ENCODE measurements around the gene SMIM36. TPM values are rescaled to one million over a fixed set of nuclear protein-coding genes. Genes with fewer than 3 reads are reported as not detected.
"Not testable (repeated sequence)": the region's sequence is repeated elsewhere in the genome, so short reads cannot be mapped to it uniquely, and the experiment has no call there.

SMIM36 gene
- total RNA-seq, 2 donors from 2014 or later, result not detected

DNA sequence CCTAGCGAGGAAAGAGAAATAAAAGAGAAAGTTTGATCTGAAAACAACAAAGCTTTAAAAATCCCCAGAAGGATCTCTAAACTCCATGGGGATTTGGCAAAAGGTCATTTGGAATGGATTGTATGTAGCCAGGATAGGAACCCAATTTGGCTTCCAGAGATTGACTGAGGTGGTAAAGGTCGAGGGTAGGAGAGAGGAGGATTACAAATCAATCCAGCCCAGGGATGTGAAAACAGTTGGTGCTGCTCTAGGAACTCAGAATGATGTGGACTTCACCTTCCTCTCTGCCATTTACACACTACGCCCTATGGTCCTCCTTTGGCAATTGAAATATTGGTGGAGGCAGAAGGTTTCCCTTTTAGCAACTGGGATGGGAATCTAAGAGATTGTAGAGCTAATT lies 18.8 kb upstream of the SMIM36 start:
- no peaks in the 10 kb centered on the region for H3K9me3 Mint-ChIP-seq
- H3K4me3 Mint-ChIP-seq, result no peak overlapping the region
- DNase-seq (no peak), ATAC-seq (replicated peaks in 1 of 2) (no peak)
- H3K27me3 Mint-ChIP-seq (ENCODE audit: low read depth), result peaks cover 11% of the 10 kb centered on the region
- H3K36me3 Mint-ChIP-seq (ENCODE audit: insufficient read depth in 2 of 2), result peaks cover 0 to 1% of the 10 kb centered on the region in 2 donors
- no peak overlapping the region for H3K27ac Mint-ChIP-seq
- peaks cover 2% of the 10 kb centered on the region for H3K4me1 Mint-ChIP-seq (ENCODE audit: low read depth)

DNA sequence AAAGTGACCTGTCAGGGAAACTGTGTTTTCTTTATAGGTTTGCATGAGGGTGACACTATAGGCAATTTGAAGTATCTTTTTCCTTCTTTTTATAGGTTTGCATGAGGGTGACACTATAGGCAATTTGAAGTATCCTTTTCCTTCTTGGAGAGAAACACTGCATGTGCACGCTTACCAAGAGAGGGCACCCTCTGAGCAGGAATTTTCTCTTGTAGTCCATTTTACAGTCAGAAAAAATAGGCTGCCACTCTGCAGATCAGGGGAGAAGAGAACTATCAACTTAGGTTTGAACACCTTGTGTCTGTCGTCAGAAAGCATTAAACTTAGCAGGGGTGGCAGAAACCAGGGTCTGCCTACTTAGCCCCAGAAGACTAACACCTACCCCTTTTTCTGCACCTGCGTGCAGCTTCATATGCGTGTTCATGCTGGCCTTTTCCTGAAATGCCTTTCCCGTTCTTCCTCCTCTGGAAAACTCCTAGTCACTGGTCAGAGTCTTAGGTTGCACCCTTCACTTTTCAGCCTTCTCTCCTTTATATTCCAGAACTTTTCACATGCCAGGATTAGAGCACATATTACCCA lies 16.4 kb upstream of the SMIM36 start:
- Mint-ChIP-seq H3K36me3 (ENCODE audit: insufficient read depth in 2 of 2) (no peaks in the 10 kb centered on the region), H3K4me1 (ENCODE audit: low read depth) (peaks cover 14% of the 10 kb centered on the region), H3K4me3 (no peak overlapping the region), H3K27me3 (ENCODE audit: low read depth) (peaks cover 19% of the 10 kb centered on the region), H3K9me3 (no peaks in the 10 kb centered on the region), H3K27ac (no peak overlapping the region)
- ATAC-seq (replicated peaks in 1 of 2), result no peak
- DNase-seq, result peak; percentile 8 to 41

DNA sequence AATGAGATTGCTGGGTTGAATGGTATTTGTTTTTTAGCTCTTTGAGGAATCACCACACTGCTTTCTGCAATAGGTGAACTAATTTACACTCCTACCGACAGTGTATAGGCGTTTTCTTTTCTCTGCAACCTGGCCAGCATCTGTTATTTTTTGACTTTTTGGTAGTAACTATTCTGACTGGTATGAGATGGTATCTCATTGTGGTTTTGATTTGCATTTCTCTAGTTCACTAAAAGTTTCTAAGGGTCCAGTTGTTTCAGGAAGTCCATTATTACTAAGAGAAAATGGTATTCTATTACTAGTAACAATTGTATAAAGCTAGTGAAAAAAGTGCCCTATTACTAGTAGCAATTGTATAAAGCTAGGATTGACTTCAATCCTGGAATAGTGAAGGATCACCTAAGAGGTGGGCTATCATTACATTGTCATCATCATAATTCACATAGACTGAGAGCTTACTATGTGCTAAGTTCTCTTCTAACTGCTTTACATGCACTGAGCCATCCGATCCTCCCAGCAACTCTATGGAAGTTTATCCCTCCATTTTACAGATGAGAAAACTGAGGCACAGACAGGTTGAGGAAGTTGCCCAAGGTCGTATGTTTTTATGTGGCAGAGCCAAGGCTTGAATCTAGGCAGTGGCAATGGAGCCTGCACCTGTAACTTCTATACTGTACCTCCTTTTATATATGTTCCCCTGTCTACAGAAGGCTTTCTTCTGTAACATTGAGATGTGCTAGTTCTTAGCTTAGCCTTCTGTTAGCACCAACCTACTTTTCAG lies 13.4 kb upstream of the SMIM36 start:
- no peak overlapping the region for H3K27ac Mint-ChIP-seq
- ATAC-seq (replicated peaks in 1 of 2) (peak; percentile 85 to 89), DNase-seq (no peak)
- H3K4me3 Mint-ChIP-seq, result peak overlapping the region in 1 of 2 donors; percentile 50
- H3K27me3 Mint-ChIP-seq (ENCODE audit: low read depth), result peaks cover 28% of the 10 kb centered on the region
- H3K36me3 Mint-ChIP-seq (ENCODE audit: insufficient read depth in 2 of 2), result no peaks in the 10 kb centered on the region
- peaks cover 14% of the 10 kb centered on the region for H3K4me1 Mint-ChIP-seq (ENCODE audit: low read depth)
- H3K9me3 Mint-ChIP-seq, result no peaks in the 10 kb centered on the region

- H3K4me3 Mint-ChIP-seq, H3K9me3 Mint-ChIP-seq: not testable (repeated sequence)
Measured at GRCh38 chr17:55523032-55523431, 11.8 kb upstream of the SMIM36 start.

DNA sequence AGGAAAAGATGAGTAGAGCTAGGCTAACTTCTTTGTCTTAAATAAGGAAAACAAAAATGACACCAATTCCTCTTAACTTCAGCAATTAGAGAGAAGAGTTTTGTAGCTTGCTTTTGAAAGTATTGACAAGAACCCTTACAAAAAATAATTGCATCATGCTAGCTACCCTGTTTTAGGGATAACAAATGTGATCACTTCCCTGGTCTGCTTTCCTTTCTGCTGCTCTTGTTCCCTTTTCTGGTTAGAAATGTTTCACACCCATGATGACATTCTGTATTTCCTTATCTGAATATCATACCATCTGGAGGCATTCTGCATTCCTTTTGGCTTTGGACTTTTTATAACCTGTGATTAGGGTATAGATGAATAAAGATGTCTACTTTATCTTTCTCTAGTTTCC lies 9.9 kb upstream of the SMIM36 start:
- Mint-ChIP-seq H3K4me1 (ENCODE audit: low read depth) (peaks cover 14% of the 10 kb centered on the region), H3K9me3 (no peaks in the 10 kb centered on the region), H3K27me3 (ENCODE audit: low read depth) (peaks cover 30% of the 10 kb centered on the region), H3K27ac (no peak overlapping the region), H3K36me3 (ENCODE audit: insufficient read depth in 2 of 2) (no peaks in the 10 kb centered on the region), H3K4me3 (no peak overlapping the region)
- ATAC-seq (replicated peaks in 1 of 2) (no peak), DNase-seq (no peak)

More at GRCh38 chr17:55523032-55523431, 11.8 kb upstream of the SMIM36 start:
- DNase-seq; H3K27ac Mint-ChIP-seq; H3K36me3 Mint-ChIP-seq (ENCODE audit: insufficient read depth in 2 of 2); ATAC-seq (replicated peaks in 1 of 2): not testable (repeated sequence)
- peaks cover 28% of the 10 kb centered on the region for H3K27me3 Mint-ChIP-seq (ENCODE audit: low read depth)
- peaks cover 14% of the 10 kb centered on the region for H3K4me1 Mint-ChIP-seq (ENCODE audit: low read depth)

GRCh38 chr17:55520402-55520801 lies 9.2 kb upstream of the SMIM36 start:
- H3K4me3 Mint-ChIP-seq, result no peak overlapping the region
- H3K9me3 Mint-ChIP-seq, result no peaks in the 10 kb centered on the region
- H3K4me1 Mint-ChIP-seq (ENCODE audit: low read depth), result peaks cover 14% of the 10 kb centered on the region
- no peak overlapping the region for H3K27ac Mint-ChIP-seq
- ATAC-seq (replicated peaks in 1 of 2), result no peak
- H3K36me3 Mint-ChIP-seq (ENCODE audit: insufficient read depth in 2 of 2), result no peaks in the 10 kb centered on the region
- H3K27me3 Mint-ChIP-seq (ENCODE audit: low read depth), result peaks cover 35% of the 10 kb centered on the region
- no peak for DNase-seq

DNA sequence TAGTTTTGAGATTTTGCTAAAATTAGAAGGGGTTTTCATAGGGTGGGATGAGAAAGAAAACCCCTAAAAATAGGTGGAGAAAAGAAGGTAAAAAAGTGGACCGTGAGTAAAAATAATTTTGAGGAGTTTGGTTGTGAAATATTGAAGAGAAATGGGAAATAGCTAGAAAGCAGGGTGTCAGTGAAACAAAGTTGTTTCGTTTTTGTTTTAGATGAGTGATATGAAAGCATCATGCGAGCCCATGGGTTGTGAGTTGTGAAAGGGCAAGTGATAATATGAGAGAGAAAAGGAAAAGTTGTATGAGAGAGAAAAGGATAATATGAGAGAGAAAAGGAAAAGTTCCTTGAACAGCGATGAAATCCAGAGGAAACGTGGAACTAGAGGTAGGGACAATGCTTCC lies 7.3 kb upstream of the SMIM36 start:
- no peak for ATAC-seq (replicated peaks in 1 of 2)

GRCh38 chr17:55513885-55514590 lies 2.8 kb upstream of the SMIM36 start:
- H3K27ac Mint-ChIP-seq, result no peak overlapping the region
- ATAC-seq (replicated peaks in 1 of 2), result peak; percentile 54 to 69

More for the DNA sequence above, 7.3 kb upstream of the SMIM36 start:
- Mint-ChIP-seq H3K9me3 (no peaks in the 10 kb centered on the region), H3K27ac (no peak overlapping the region), H3K36me3 (ENCODE audit: insufficient read depth in 2 of 2) (no peaks in the 10 kb centered on the region), H3K4me1 (ENCODE audit: low read depth) (no peaks in the 10 kb centered on the region), H3K4me3 (no peak overlapping the region), H3K27me3 (ENCODE audit: low read depth) (peaks cover 32% of the 10 kb centered on the region)
- DNase-seq, result no peak

DNA sequence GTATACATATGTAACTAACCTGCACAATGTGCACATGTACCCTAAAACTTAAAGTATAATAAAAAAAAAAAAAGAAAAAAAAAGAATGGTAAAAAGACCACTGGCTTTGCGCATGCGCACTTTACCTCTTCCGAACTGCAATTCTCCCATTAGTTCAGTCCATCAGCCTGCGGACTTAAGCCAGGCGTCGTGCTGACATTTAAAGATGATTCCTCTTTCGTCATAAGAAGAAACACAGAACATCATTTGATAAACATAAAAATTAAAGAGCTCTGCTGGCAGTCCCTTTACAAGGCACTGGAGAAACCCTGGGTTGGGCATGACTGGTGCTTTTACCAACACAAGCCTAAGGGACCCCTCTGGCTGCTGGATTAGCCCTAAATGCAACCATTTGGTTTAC lies 3.6 kb downstream of the SMIM36 start:
- not testable (repeated sequence) for H3K4me1 Mint-ChIP-seq (ENCODE audit: low read depth); H3K27ac Mint-ChIP-seq; H3K4me3 Mint-ChIP-seq; H3K9me3 Mint-ChIP-seq; DNase-seq; H3K27me3 Mint-ChIP-seq (ENCODE audit: low read depth); ATAC-seq (replicated peaks in 1 of 2); H3K36me3 Mint-ChIP-seq (ENCODE audit: insufficient read depth in 2 of 2)

More at GRCh38 chr17:55513885-55514590, 2.8 kb upstream of the SMIM36 start:
- H3K27me3 Mint-ChIP-seq (ENCODE audit: low read depth), result peaks cover 12% of the 10 kb centered on the region
- H3K36me3 Mint-ChIP-seq (ENCODE audit: insufficient read depth in 2 of 2), result no peaks in the 10 kb centered on the region
- peak; percentile 74 to 79 for DNase-seq
- no peaks in the 10 kb centered on the region for H3K9me3 Mint-ChIP-seq
- no peaks in the 10 kb centered on the region for H3K4me1 Mint-ChIP-seq (ENCODE audit: low read depth)
- H3K4me3 Mint-ChIP-seq, result no peak overlapping the region

- H3K4me1 Mint-ChIP-seq (ENCODE audit: low read depth); H3K4me3 Mint-ChIP-seq; ATAC-seq (replicated peaks in 1 of 2); H3K9me3 Mint-ChIP-seq; H3K36me3 Mint-ChIP-seq (ENCODE audit: insufficient read depth in 2 of 2); H3K27me3 Mint-ChIP-seq (ENCODE audit: low read depth); H3K27ac Mint-ChIP-seq; DNase-seq: not testable (repeated sequence)
Measured at GRCh38 chr17:55501626-55502025, 9.6 kb downstream of the SMIM36 start.

- H3K27ac Mint-ChIP-seq, result no peak overlapping the region
- no peaks in the 10 kb centered on the region for H3K36me3 Mint-ChIP-seq (ENCODE audit: insufficient read depth in 2 of 2)
- ATAC-seq (replicated peaks in 1 of 2) (peak in 1 of 2 donors; percentile 74), DNase-seq (no peak)
- H3K27me3 Mint-ChIP-seq (ENCODE audit: low read depth), result peaks cover 7% of the 10 kb centered on the region
- no peak overlapping the region for H3K4me3 Mint-ChIP-seq
- H3K9me3 Mint-ChIP-seq, result no peaks in the 10 kb centered on the region
- H3K4me1 Mint-ChIP-seq (ENCODE audit: low read depth), result no peaks in the 10 kb centered on the region
Measured at GRCh38 chr17:55500103-55500502, 11.1 kb downstream of the SMIM36 start.

DNA sequence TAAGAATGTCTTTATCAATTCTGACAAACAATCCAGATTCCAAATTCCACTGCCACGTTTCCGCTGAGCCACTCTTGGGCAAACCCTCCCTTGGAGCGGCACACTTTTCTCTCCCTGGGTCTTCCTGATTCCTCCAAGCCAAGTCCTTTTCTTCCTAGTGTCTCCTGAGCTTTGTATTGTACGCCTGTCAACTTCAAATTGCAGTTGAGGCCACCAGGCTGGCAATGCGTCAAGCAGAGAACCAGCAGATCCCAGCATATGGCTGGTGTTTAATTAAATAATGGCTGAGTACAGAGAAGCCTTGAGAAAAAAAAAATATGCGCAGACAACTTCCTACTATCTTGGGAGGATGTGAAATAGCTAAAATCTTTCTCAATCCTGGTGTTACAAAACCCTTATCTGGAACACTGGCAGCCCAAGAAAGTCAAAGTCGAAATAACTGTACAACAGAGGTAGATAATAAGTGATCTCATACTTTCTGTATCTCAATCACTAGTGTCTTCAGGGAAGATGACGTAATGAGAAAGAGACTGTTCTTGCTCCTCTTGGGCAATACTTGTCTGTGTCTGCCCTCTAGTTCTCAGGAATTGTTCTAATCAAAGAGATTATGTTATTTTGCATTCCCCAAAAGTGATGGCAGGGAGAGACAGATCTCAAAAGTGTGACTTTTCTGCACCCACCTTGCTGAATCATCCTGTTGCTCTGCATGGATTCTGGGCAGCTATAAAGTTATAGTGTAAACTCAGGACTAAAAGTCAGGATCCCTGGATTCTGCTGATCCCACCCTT lies 15.0 kb downstream of the SMIM36 start:
- Mint-ChIP-seq H3K4me3 (no peak overlapping the region), H3K36me3 (ENCODE audit: insufficient read depth in 2 of 2) (no peaks in the 10 kb centered on the region), H3K4me1 (ENCODE audit: low read depth) (no peaks in the 10 kb centered on the region), H3K27ac (no peak overlapping the region), H3K27me3 (ENCODE audit: low read depth) (peaks cover 13% of the 10 kb centered on the region), H3K9me3 (no peaks in the 10 kb centered on the region)
- ATAC-seq (replicated peaks in 1 of 2) (peak in 1 of 2 donors; percentile 44), DNase-seq (no peak)

DNA sequence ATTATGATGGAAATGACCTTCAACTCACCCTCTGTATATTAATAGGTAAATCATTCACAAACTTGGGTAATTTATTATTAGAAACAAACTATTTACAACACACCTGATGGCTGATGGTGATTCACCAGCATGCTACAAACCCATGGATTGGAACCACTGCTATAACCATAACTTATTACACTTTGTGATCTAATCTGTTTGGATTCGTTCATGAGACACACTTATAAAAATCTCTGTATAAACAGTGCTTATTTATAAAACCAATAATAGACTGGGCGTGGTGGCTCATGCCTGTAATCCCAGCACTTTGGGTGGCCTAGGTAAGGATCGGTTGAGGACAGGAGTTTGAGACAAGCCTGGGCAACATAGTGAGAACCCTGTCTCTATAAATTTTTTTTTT lies 16.0 kb downstream of the SMIM36 start:
- Mint-ChIP-seq H3K36me3 (ENCODE audit: insufficient read depth in 2 of 2) (no peaks in the 10 kb centered on the region), H3K27ac (no peak overlapping the region)

More for the DNA sequence above, 16.0 kb downstream of the SMIM36 start:
- H3K27me3 Mint-ChIP-seq (ENCODE audit: low read depth), result peaks cover 13% of the 10 kb centered on the region
- no peaks in the 10 kb centered on the region for H3K9me3 Mint-ChIP-seq
- no peak overlapping the region for H3K4me3 Mint-ChIP-seq
- ATAC-seq (replicated peaks in 1 of 2), result no peak
- no peak for DNase-seq
- H3K4me1 Mint-ChIP-seq (ENCODE audit: low read depth), result no peaks in the 10 kb centered on the region
